Measurements from ENCODE around the gene LSMEM2. TPM values are rescaled to one million over a fixed set of nuclear protein-coding genes. Genes with fewer than 3 reads are reported as not detected.

Gene LSMEM2
- polyA plus RNA-seq, 1 experiment: not detected

DNA sequence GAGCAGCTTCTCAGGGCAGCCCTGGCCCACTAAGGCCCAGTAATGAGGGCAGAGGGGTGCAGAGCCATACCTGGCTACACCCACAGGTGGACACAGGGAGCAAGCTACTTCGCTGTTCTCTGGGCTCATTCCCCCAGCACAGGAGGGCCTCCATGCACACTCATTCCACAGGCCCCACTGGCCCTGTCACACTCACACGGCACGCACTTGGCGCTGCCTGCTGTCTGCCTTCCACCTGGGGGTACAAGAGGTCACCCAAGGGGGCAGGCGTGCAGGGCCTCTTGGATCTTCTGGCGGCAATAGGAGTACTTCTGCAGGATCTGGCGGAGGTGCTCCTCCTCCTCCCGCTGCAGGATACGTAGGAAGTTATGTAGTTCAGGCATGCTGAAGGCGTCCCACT, 51.4 kb downstream of the LSMEM2 start:
- no peak overlapping the region for H3K4me3 ChIP-seq (ENCODE audit: low read depth, low read length)
- ChIA-PET POLR2A (interaction anchor here (0.6 kb wide), 1 partner anchor 11 kb away, joined by 3 read pairs; no protein-coding TSS in a partner anchor), CTCF (interaction anchor here (1.1 to 1.5 kb wide), 2 partner anchors 9 to 136 kb away, joined by 3 to 5 read pairs; no protein-coding TSS in a partner anchor)
- TF ChIP-seq, protein P1, sequence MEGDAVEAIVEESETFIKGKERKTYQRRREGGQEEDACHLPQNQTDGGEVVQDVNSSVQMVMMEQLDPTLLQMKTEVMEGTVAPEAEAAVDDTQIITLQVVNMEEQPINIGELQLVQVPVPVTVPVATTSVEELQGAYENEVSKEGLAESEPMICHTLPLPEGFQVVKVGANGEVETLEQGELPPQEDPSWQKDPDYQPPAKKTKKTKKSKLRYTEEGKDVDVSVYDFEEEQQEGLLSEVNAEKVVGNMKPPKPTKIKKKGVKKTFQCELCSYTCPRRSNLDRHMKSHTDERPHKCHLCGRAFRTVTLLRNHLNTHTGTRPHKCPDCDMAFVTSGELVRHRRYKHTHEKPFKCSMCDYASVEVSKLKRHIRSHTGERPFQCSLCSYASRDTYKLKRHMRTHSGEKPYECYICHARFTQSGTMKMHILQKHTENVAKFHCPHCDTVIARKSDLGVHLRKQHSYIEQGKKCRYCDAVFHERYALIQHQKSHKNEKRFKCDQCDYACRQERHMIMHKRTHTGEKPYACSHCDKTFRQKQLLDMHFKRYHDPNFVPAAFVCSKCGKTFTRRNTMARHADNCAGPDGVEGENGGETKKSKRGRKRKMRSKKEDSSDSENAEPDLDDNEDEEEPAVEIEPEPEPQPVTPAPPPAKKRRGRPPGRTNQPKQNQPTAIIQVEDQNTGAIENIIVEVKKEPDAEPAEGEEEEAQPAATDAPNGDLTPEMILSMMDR (IDR thresholded peaks at IDR 0.05; ENCODE audit: low read depth, low read length): no peak
- no peak for DNase-seq (ENCODE audit: low read depth, low spot score)
- no peaks in the 10 kb centered on the region; the same call in 1 of the 2 replicates for H3K9me3 ChIP-seq (ENCODE audit: control insufficient read depth, insufficient read depth, low read length)
- peak overlapping the region; percentile 11 for H3K27ac ChIP-seq (ENCODE audit: low read depth, low read length)
- no peaks in the 10 kb centered on the region for H3K27me3 ChIP-seq (ENCODE audit: control insufficient read depth, insufficient read depth, low read length)

DNA sequence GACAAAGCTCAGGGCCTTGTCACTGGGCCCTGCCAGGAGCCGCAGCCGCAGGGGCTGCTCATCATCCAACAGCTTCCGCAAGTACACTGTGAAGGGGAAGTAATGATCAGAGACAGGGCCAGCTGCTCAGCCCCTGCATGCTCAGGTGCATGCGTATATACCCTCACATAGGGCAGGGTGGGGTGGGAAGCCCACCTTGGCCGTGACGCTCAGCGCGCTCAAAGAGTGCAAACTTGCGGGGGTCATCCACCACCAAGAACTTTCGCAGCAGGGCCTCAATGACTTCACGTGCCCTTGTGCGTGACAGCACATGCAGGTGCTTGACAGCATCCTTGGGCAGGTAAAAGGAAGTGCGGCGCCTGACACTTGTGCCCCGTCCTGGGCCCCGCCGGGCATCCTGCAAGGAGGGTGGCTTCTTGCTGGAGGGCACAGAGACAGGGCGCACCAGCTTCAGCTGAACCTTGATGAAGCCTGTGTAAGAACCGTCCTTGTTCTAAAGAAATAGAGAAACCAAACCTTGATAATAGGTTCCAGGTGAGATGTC, 52.5 kb downstream of the LSMEM2 start:
- no peaks in the 10 kb centered on the region; the same call in 1 of the 2 replicates for H3K9me3 ChIP-seq (ENCODE audit: control insufficient read depth, insufficient read depth, low read length)
- H3K4me3 ChIP-seq (ENCODE audit: low read depth, low read length): no peak overlapping the region
- TF ChIP-seq, protein P1 (IDR thresholded peaks at IDR 0.05; ENCODE audit: low read depth, low read length): no peak
- no peaks in the 10 kb centered on the region for H3K27me3 ChIP-seq (ENCODE audit: control insufficient read depth, insufficient read depth, low read length)
- H3K27ac ChIP-seq (ENCODE audit: low read depth, low read length): no peak overlapping the region
- CTCF ChIA-PET: interaction anchor here (1.1 kb wide), 1 partner anchor 10 kb away, joined by 5 read pairs; no protein-coding TSS in a partner anchor
- DNase-seq (ENCODE audit: low read depth, low spot score): no peak
- POLR2A ChIA-PET: no interaction called here

DNA sequence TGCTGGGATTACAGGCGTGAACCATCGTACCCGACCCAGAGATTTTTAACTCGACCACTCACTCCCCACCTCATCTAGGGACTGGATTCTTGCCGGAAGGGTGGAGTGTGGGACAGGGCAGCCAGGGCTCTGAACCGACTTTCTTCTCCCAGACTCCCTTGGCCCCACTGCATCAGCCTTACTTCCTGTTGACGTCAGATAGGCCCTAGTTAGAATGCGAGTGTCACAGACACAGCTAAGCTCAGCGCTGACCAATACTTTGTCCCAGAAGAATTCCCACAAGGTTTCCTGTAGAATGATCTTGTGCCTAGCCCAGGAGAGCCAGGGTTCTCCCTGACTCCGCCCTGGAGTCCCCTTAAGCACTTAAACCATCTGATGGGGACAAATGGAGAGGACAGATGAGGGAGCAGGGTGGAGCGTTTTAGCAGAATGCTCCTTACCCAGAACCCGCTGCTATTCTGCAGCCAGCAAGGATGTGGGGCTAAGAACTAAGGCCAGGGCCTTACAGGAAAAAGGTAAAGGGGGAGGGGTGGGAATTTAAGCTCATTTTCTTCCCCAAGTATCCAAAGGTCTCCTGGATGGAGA, 54.9 kb downstream of the LSMEM2 start:
- CTCF ChIA-PET: interaction anchor here (0.9 kb wide), 1 partner anchor 9 kb away, joined by 4 read pairs; no protein-coding TSS in a partner anchor
- no peak overlapping the region for H3K4me3 ChIP-seq (ENCODE audit: low read depth, low read length)

DNA sequence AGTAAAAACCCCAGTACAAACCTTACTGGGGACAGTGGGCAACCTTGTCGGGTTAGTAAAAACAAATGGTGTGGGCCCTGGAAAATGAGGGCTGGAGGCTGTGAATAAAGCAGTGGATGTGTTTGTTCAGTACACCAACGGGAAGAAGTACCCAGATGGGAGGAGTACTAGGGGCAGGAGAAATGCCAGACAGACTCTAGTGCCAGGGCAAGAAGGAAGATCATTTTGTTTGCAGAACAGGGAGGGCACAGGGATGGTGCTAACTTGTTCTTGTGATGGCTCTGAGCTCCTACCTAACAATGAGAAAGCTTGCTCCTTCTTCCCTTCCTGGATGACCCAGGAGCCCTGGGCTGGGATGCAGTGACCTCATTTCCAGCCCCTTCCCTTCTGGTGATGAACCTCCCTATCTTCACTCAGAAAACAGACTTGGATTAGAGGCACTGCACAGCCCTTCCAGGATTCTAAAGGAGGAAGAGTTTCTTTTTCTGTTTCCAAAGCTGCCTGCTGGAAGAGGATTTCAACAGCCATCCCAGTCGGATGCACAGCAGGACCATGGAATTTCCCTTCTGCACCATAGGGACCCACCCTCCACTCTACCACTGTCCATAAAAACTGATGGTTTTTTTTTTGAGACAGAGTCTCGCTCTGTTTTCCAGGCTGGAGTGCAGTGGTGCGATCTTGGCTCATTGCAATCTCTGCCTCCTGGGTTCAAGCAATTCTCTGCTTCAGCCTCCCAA, 55.6 kb downstream of the LSMEM2 start:
- TF ChIP-seq, protein P1 (IDR thresholded peaks at IDR 0.05; ENCODE audit: low read depth, low read length): no peak
- H3K27me3 ChIP-seq (ENCODE audit: control insufficient read depth, insufficient read depth, low read length): no peaks in the 10 kb centered on the region
- no peak overlapping the region for H3K27ac ChIP-seq (ENCODE audit: low read depth, low read length)
- no peaks in the 10 kb centered on the region; the same call in 1 of the 2 replicates for H3K9me3 ChIP-seq (ENCODE audit: control insufficient read depth, insufficient read depth, low read length)
- no peak for DNase-seq (ENCODE audit: low read depth, low spot score)
- H3K4me3 ChIP-seq (ENCODE audit: low read depth, low read length): peak overlapping the region; percentile 17; the same call in 1 of the 2 replicates
- CTCF ChIA-PET: interaction anchor here (0.6 to 0.9 kb wide), 2 partner anchors 10 to 280 kb away, joined by 3 to 4 read pairs; no protein-coding TSS in a partner anchor
- POLR2A ChIA-PET: no interaction called here

More for the DNA sequence above, 54.9 kb downstream of the LSMEM2 start:
- no peak for DNase-seq (ENCODE audit: low read depth, low spot score)
- POLR2A ChIA-PET: interaction anchor here (0.7 to 0.8 kb wide), 2 partner anchors 10 to 35 kb away, joined by 3 read pairs; partner anchors contain the start of genes HYAL3 and NAA80
- TF ChIP-seq, protein P1 (IDR thresholded peaks at IDR 0.05; ENCODE audit: low read depth, low read length): no peak
- peak overlapping the region; percentile 47 for H3K27ac ChIP-seq (ENCODE audit: low read depth, low read length)
- no peaks in the 10 kb centered on the region for H3K27me3 ChIP-seq (ENCODE audit: control insufficient read depth, insufficient read depth, low read length)
- H3K9me3 ChIP-seq (ENCODE audit: control insufficient read depth, insufficient read depth, low read length): no peaks in the 10 kb centered on the region; the same call in 1 of the 2 replicates

Measured in AG04450 (cell line).